Fibroblast of peridontal ligament (primary cell): Measurements from ENCODE around the gene FLOT1.
"Not testable (repeated sequence)": the region's sequence is repeated elsewhere in the genome, so short reads cannot be mapped to it uniquely, and the experiment has no call there.

Experiments
- DNase-seq: peaks from one replicate; pipeline ENCODE4 v3.0.0-alpha.2; 2010; ENCODE audit errors: extremely low read depth

FLOT1 gene

GRCh38 chr6:30747300-30747687 is 4.8 kb upstream of the FLOT1 start:
- no peak for DNase-seq

GRCh38 chr6:30744054-30744805 is 1.7 kb upstream of the FLOT1 start, which contains the start of gene IER3:
Gene IER3 (minus strand): TSS chr6:30744547. CDS start chr6:30744518, 29 bp downstream.
- DNase-seq, result peak; percentile 86

GRCh38 chr6:30743099-30744053 is 889 bp upstream of the FLOT1 start:
- peak; percentile 51 for DNase-seq

- no peak for DNase-seq
Observed at GRCh38 chr6:30741789-30742315, 635 bp downstream of the FLOT1 start.

GRCh38 chr6:30741063-30741779 is 1.3 kb downstream of the FLOT1 start:
- DNase-seq, result no peak

- no peak for DNase-seq
Observed at GRCh38 chr6:30740540-30740870, 2.0 kb downstream of the FLOT1 start.

- no peak for DNase-seq
Observed at GRCh38 chr6:30738532-30738931, 4.0 kb downstream of the FLOT1 start.

- no peak for DNase-seq
Observed at GRCh38 chr6:30735668-30736314, 6.7 kb downstream of the FLOT1 start.

GRCh38 chr6:30732237-30732943 is 10.1 kb downstream of the FLOT1 start:
- no peak for DNase-seq

- DNase-seq, result no peak
Observed at GRCh38 chr6:30730601-30731435, 11.7 kb downstream of the FLOT1 start.

GRCh38 chr6:30727920-30728553 is 14.4 kb downstream of the FLOT1 start:
- DNase-seq, result peak; percentile 61

- DNase-seq, result no peak
Observed at GRCh38 chr6:30726506-30727413, 15.7 kb downstream of the FLOT1 start.

- DNase-seq, result peak; percentile 50
Observed at GRCh38 chr6:30725713-30726505, 16.6 kb downstream of the FLOT1 start.

- peak; percentile 45 for DNase-seq
Observed at GRCh38 chr6:30724906-30725667, 17.4 kb downstream of the FLOT1 start.

- DNase-seq, result not testable (repeated sequence)
Observed at GRCh38 chr6:30723843-30724741, 18.4 kb downstream of the FLOT1 start.
